H1 (cell line): ENCODE measurements around the gene RPS6KA4. TPM values are rescaled to one million over a fixed set of nuclear protein-coding genes. Genes with fewer than 3 reads are reported as not detected.

ENCODE experiments used
- CTCF ChIA-PET: fragments of 300-600 bp; sonication (Branson Sonifier 250); formaldehyde crosslinking; loops from one replicate; lab custom pipeline; 2021; ENCODE audit not compliant: partially characterized antibody; lab: Charles Lee
- POLR2A ChIA-PET: fragments of 300-600 bp; sonication (Branson Sonifier 250); formaldehyde crosslinking; loops from one replicate; lab custom pipeline; 2021; ENCODE audit warnings: inconsistent platforms; ENCODE audit not compliant: partially characterized antibody; lab: Charles Lee
- DNase-seq, 2 experiments: peaks; one replicate each; pipeline versions ENCODE4 v3.0.0 to v3.0.0-alpha.2; 2010 to 2022; ENCODE audit warnings: low spot score in 2 of 2, low read depth in 1 of 2, mixed read lengths in 1 of 2
- FAIRE-seq: peaks from 2 replicates; lab custom pipeline; 2011; peaks lifted over from hg19 to GRCh38; lab: Jason Lieb, UNC
- H2AFZ ChIP-seq: 2 replicates; pipeline ENCODE4 v1.8.1; 2012; ENCODE audit warnings: low read length, inconsistent platforms
- H2AK5ac ChIP-seq: 2 replicates; pipeline ENCODE4 v1.6.1; 2013; ENCODE audit warnings: low read depth, low read length
- H2BK120ac ChIP-seq: replicated peaks from 2 replicates; pipeline ENCODE3; 2013; ENCODE audit warnings: low read depth, low read length, inconsistent platforms
- H2BK12ac ChIP-seq: 2 replicates; pipeline ENCODE4 v1.6.1; 2013; ENCODE audit warnings: low read depth, low read length
- H2BK15ac ChIP-seq: 2 replicates; pipeline ENCODE4 v1.6.1; 2013; ENCODE audit warnings: low read length
- H2BK20ac ChIP-seq: 2 replicates; pipeline ENCODE4 v1.6.1; 2013; ENCODE audit warnings: low read length
- H2BK5ac ChIP-seq: 2 replicates; pipeline ENCODE4 v1.6.1; 2013; ENCODE audit warnings: low read depth, low read length
- H3K14ac ChIP-seq: 2 replicates; pipeline ENCODE4 v1.6.1; 2013; ENCODE audit warnings: inconsistent platforms; ENCODE audit not compliant: insufficient read length
- H3K18ac ChIP-seq: 2 replicates; pipeline ENCODE4 v1.6.1; 2013; ENCODE audit warnings: low read length; ENCODE audit errors: extremely low read depth
- H3K23ac ChIP-seq: 2 replicates; pipeline ENCODE4 v1.6.1; 2013; ENCODE audit warnings: inconsistent platforms; ENCODE audit not compliant: insufficient read length
- H3K23me2 ChIP-seq: 2 replicates; pipeline ENCODE4 v1.6.1; 2013; ENCODE audit warnings: low read depth, low read length
- H3K27ac ChIP-seq: 2 replicates; pipeline ENCODE4 v1.6.1; 2011; ENCODE audit warnings: low read depth, low read length, inconsistent platforms
- H3K27me3 ChIP-seq, 4 experiments: replicated peaks in 1 of 4; 1 replicate in 1 of 4; 2 replicates in 3 of 4; pipeline versions ENCODE4 v1.6.1 to v1.8.1; 2011 to 2013; ENCODE audit warnings: low read length in 3 of 4, mild to moderate bottlenecking in 3 of 4, inconsistent platforms in 2 of 4, mixed read lengths in 2 of 4, moderate library complexity in 1 of 4; ENCODE audit not compliant: control insufficient read depth in 3 of 4, insufficient read depth in 3 of 4; ENCODE audit errors: extremely low read depth in 1 of 4
- H3K36me3 ChIP-seq, 4 experiments: 2 replicates each; pipeline versions ENCODE4 v1.6.1 to v1.8.1; 2011 to 2013; ENCODE audit warnings: mild to moderate bottlenecking in 4 of 4, low read length in 3 of 4, moderate library complexity in 2 of 4, control low read depth in 1 of 4, inconsistent platforms in 1 of 4; ENCODE audit not compliant: insufficient read depth in 4 of 4, control insufficient read depth in 2 of 4
- H3K4ac ChIP-seq: replicated peaks from 2 replicates; pipeline ENCODE3; 2013; ENCODE audit warnings: low read length, low read depth, mixed read lengths, inconsistent platforms; ENCODE audit not compliant: insufficient read length
- H3K4me1 ChIP-seq, 4 experiments: replicated peaks in 1 of 4; 1 replicate in 1 of 4; 2 replicates in 3 of 4; pipeline versions ENCODE4 v1.6.1 to v1.8.1; 2011 to 2013; ENCODE audit warnings: low read length in 3 of 4, inconsistent platforms in 2 of 4, mixed read lengths in 1 of 4; ENCODE audit not compliant: insufficient read depth in 4 of 4, control insufficient read depth in 3 of 4
- H3K4me2 ChIP-seq, 2 experiments: 2 replicates each; pipeline versions ENCODE4 v1.6.1 to v1.8.1; 2011 to 2013; ENCODE audit warnings: low read depth in 2 of 2, low read length in 2 of 2, control low read depth in 1 of 2, inconsistent platforms in 1 of 2, mild to moderate bottlenecking in 1 of 2; ENCODE audit not compliant: insufficient read depth in 1 of 2
- H3K4me3 ChIP-seq, 4 experiments: fragments of 200-600, 300-600 bp in 1 of 4; sonication (generic), shearing (Covaris generic), sonication (Bioruptor Twin) in 1 of 4; 2 replicates each; pipeline versions ENCODE4 v1.5.1 to v1.8.1; 2011 to 2016; ENCODE audit warnings: low read length in 4 of 4, low read depth in 3 of 4, control low read depth in 2 of 4, inconsistent platforms in 2 of 4, mild to moderate bottlenecking in 2 of 4, mixed read lengths in 1 of 4, moderate library complexity in 1 of 4; ENCODE audit not compliant: insufficient read depth in 2 of 4; ENCODE audit errors: extremely low read depth in 1 of 4
- H3K56ac ChIP-seq: replicated peaks from 2 replicates; pipeline ENCODE3; 2013; ENCODE audit warnings: low read depth, mild to moderate bottlenecking, mixed read lengths, low read length, inconsistent platforms; ENCODE audit not compliant: insufficient read length
- H3K79me1 ChIP-seq: 2 replicates; pipeline ENCODE4 v1.6.1; 2013; ENCODE audit warnings: low read depth, low read length, control low read depth
- H3K79me2 ChIP-seq, 2 experiments: 2 replicates each; pipeline versions ENCODE4 v1.6.1 to v1.8.1; 2012 to 2013; ENCODE audit warnings: low read length in 2 of 2, mild to moderate bottlenecking in 2 of 2, inconsistent platforms in 1 of 2; ENCODE audit not compliant: insufficient read depth in 2 of 2, control insufficient read depth in 1 of 2
- H3K9ac ChIP-seq, 4 experiments: replicated peaks in 1 of 4; 1 replicate in 1 of 4; 2 replicates in 3 of 4; pipeline versions ENCODE4 v1.6.1 to v1.8.1; 2011 to 2013; ENCODE audit warnings: low read depth in 3 of 4, low read length in 3 of 4, control low read depth in 2 of 4, mild to moderate bottlenecking in 2 of 4, moderate library complexity in 2 of 4, inconsistent platforms in 1 of 4; ENCODE audit errors: extremely low read depth in 1 of 4
- H3K9me3 ChIP-seq, 2 experiments: 2 replicates each; pipeline versions ENCODE4 v1.6.1 to v1.8.1; 2012 to 2013; ENCODE audit warnings: mild to moderate bottlenecking in 2 of 2, moderate library complexity in 2 of 2, control low read depth in 1 of 2, inconsistent platforms in 1 of 2, low read depth in 1 of 2, low read length in 1 of 2, mixed read lengths in 1 of 2; ENCODE audit not compliant: insufficient read depth in 2 of 2
- H4K20me1 ChIP-seq, 2 experiments: replicated peaks in 1 of 2; 2 replicates each; pipeline versions ENCODE3 to v1.8.1; 2011 to 2013; ENCODE audit warnings: inconsistent platforms in 2 of 2, low read length in 2 of 2, mild to moderate bottlenecking in 1 of 2; ENCODE audit not compliant: insufficient read depth in 2 of 2, control insufficient read depth in 1 of 2
- H4K5ac ChIP-seq: 2 replicates; pipeline ENCODE4 v1.6.1; 2013; ENCODE audit warnings: low read length, low read depth, mixed read lengths, inconsistent platforms; ENCODE audit not compliant: insufficient read length
- H4K8ac ChIP-seq: 2 replicates; pipeline ENCODE4 v1.8.0; 2013; ENCODE audit warnings: mild to moderate bottlenecking, moderate library complexity, low read length, inconsistent platforms; ENCODE audit not compliant: insufficient read depth; ENCODE audit errors: extremely low read depth
- H4K91ac ChIP-seq: replicated peaks from 2 replicates; pipeline ENCODE3; 2013; ENCODE audit warnings: low read length, mixed read lengths, inconsistent platforms; ENCODE audit not compliant: insufficient read length
- ATF3 ChIP-seq: IDR thresholded peaks from 2 replicates; pipeline ENCODE4 v1.6.1; 2011; ENCODE audit warnings: low read depth, mild to moderate bottlenecking, low read length; ENCODE audit not compliant: insufficient read depth
- BCL11A ChIP-seq, 2 experiments: IDR thresholded peaks; one replicate each; pipeline ENCODE4 v1.6.1; 2011; ENCODE audit warnings: low read depth in 2 of 2, low read length in 2 of 2, mild to moderate bottlenecking in 2 of 2
- CBX8 ChIP-seq: fragments of 300-800, 300-1000 bp; sonication (generic); IDR thresholded peaks from 2 replicates; pipeline ENCODE4 v1.7.1; 2016; ENCODE audit warnings: low read depth, low read length, borderline replicate concordance
- CHD1 ChIP-seq: IDR thresholded peaks from 2 replicates; pipeline ENCODE4 v1.6.1; 2012; ENCODE audit warnings: low read depth, low read length, improper control_type of control experiment
- EGR1 ChIP-seq: IDR thresholded peaks from 2 replicates; pipeline ENCODE4 v1.6.1; 2011; ENCODE audit warnings: low read depth, low read length, borderline replicate concordance
- GABPA ChIP-seq: IDR thresholded peaks from 2 replicates; pipeline ENCODE4 v1.6.1; 2011; ENCODE audit warnings: mild to moderate bottlenecking, low read length, moderate library complexity, borderline replicate concordance; ENCODE audit not compliant: insufficient read depth
- KDM1A ChIP-seq: fragments of 200-600, 300-600 bp; sonication (generic); IDR thresholded peaks from 2 replicates; pipeline ENCODE4 v1.7.1; 2016; ENCODE audit warnings: mild to moderate bottlenecking, low read length, borderline replicate concordance
- POLR2A ChIP-seq, 2 experiments: IDR thresholded peaks; 1 replicate in 1 of 2; 2 replicates in 1 of 2; pipeline ENCODE4 v1.6.1; 2011; ENCODE audit warnings: low read depth in 2 of 2, low read length in 2 of 2, mild to moderate bottlenecking in 2 of 2; ENCODE audit errors: control extremely low read depth in 1 of 2
- POLR2AphosphoS5 ChIP-seq: IDR thresholded peaks from 2 replicates; pipeline ENCODE4 v1.6.1; 2011; ENCODE audit warnings: low read depth, low read length
- SIN3A ChIP-seq, 2 experiments: IDR thresholded peaks in 1 of 2; conservative IDR thresholded peaks in 1 of 2; 2 replicates each; pipeline ENCODE4 v1.6.1; 2011 to 2012; ENCODE audit warnings: low read length in 2 of 2, improper control_type of control experiment in 1 of 2, low read depth in 1 of 2, mild to moderate bottlenecking in 1 of 2
- SP1 ChIP-seq: IDR thresholded peaks from 2 replicates; pipeline ENCODE4 v1.6.1; 2011; ENCODE audit warnings: low read depth, low read length
- SRF ChIP-seq: IDR thresholded peaks from 2 replicates; pipeline ENCODE4 v1.6.1; 2011; ENCODE audit warnings: mild to moderate bottlenecking, low read depth, low read length, moderate library complexity
- TEAD4 ChIP-seq: IDR thresholded peaks from 2 replicates; pipeline ENCODE4 v1.6.1; 2012; ENCODE audit warnings: low read depth, low read length, inconsistent platforms, mixed read lengths
- YY1 ChIP-seq: IDR thresholded peaks from 2 replicates; pipeline ENCODE4 v1.6.1; 2011; ENCODE audit warnings: low read depth, mild to moderate bottlenecking, low read length
- WGBS, 2 experiments: shearing (Covaris generic) in 1 of 2; methylation state at CpG; one replicate each; pipeline versions ENCODE4 v1.1.6 to v1.1.7; 2013 to 2015; ENCODE audit warnings: low lambda C conversion rate in 2 of 2, mixed read lengths in 2 of 2, inconsistent platforms in 1 of 2, low coverage in 1 of 2, missing lambda C conversion rate in 1 of 2; ENCODE audit not compliant: insufficient replicate concordance in 2 of 2, insufficient coverage in 1 of 2, insufficient read length in 1 of 2; ENCODE audit errors: extremely low coverage in 1 of 2, missing lambda C conversion rate in 1 of 2; 5-methylcytosine and 5-hydroxymethylcytosine counted together
- polyA plus RNA-seq, 7 experiments: library from polyadenylated mRNA; depleted of rRNA in 3 of 7; stranded (reverse) in 5 of 7; unstranded in 2 of 7; fragments of >200 nt in 5 of 7; fragments of 200-250 nt in 2 of 7; gene quantifications; 1 replicate in 5 of 7; 2 replicates in 1 of 7; 4 replicates in 1 of 7; pipeline versions ENCODE4 v1.2.1 to v1.2.3, GENCODE V29; 2011 to 2013; ENCODE audit warnings: missing spikeins in 2 of 7, mixed read lengths in 2 of 7
- total RNA-seq: library from RNA; stranded (reverse); fragmentation: NEBNext Ultra II Directional; extraction: Animal tissue kit (Norgen Biotek cat#: 25700); gene quantifications from 2 replicates; pipeline ENCODE4 v1.2.1, GENCODE V29; 2021

The RPS6KA4 gene
- total and polyA plus RNA-seq, 2 of the 8 experiments (the other 6 are each of a cell fraction or from before 2014, with no cell fraction given) = 8.2 to 12.6 TPM

- ChIA-PET CTCF (interaction anchor here (0.6 to 8.3 kb wide), 7 partner anchors 9 to 1509 kb away, joined by 3 to 80 read pairs (median 5); no protein-coding TSS in a partner anchor), POLR2A (interaction anchor here (2.9 kb wide), 1 partner anchor 12 kb away, joined by 14 read pairs; the partner anchor contains the start of gene RPS6KA4)
- WGBS, 2 experiments = 80% methylated on average over 9 of the region's 22 CpGs; no CpG with 5 or more reads in 1 of the 2 experiments
- H2AK5ac ChIP-seq = no peak overlapping the region
- no peak overlapping the region for H4K91ac ChIP-seq
- H4K5ac ChIP-seq = no peak overlapping the region
- no peak overlapping the region for H3K9ac ChIP-seq
- H3K27me3 ChIP-seq = no peaks in the 10 kb centered on the region
- H3K79me2 ChIP-seq = no peaks in the 10 kb centered on the region
- no peaks in the 10 kb centered on the region; the same call in 1 of the 2 replicates for H3K23me2 ChIP-seq
- no peak overlapping the region for H3K18ac ChIP-seq
- DNase-seq (no peak), FAIRE-seq (no peak)
- H2BK15ac ChIP-seq = no peak overlapping the region
- no peak overlapping the region for H3K4ac ChIP-seq
- no peaks in the 10 kb centered on the region for H4K20me1 ChIP-seq
- no peak overlapping the region for H3K27ac ChIP-seq
- no peak overlapping the region for H3K4me2 ChIP-seq
- H3K36me3 ChIP-seq = peaks cover 0 to 14% (median 0%) of the 10 kb centered on the region in 4 experiments; a peak in 3 of 8 replicates
- H2BK5ac ChIP-seq = no peak overlapping the region
- H3K4me1 ChIP-seq = peaks cover 0 to 5% (median 2%) of the 10 kb centered on the region in 4 experiments; a peak in 4 of 7 replicates
- H3K79me1 ChIP-seq = no peaks in the 10 kb centered on the region
- no peak overlapping the region for H2BK120ac ChIP-seq
- no peak overlapping the region for H3K4me3 ChIP-seq
- peak overlapping the region; percentile 51; the same call in 1 of the 2 replicates for H4K8ac ChIP-seq
- no peak overlapping the region for H3K14ac ChIP-seq
- H2BK12ac ChIP-seq = no peak overlapping the region
- no peak overlapping the region for H2BK20ac ChIP-seq
- H3K9me3 ChIP-seq = no peaks in the 10 kb centered on the region
- no peak overlapping the region for H3K23ac ChIP-seq
- no peak overlapping the region for H2AFZ ChIP-seq
- H3K56ac ChIP-seq = no peak overlapping the region
- TF ChIP-seq KDM1A (no peak), BCL11A (IDR thresholded peaks at IDR 0.05; ENCODE audit: low read depth in 2 of 2, low read length in 2 of 2) (no peak), CBX8 (no peak), ATF3 (no peak), POLR2A (IDR thresholded peaks at IDR 0.05; ENCODE audit: control extremely low read depth in 1 of 2, low read depth in 2 of 2, low read length in 2 of 2) (no peak), YY1 (no peak), SIN3A (conservative IDR thresholded peaks at IDR 0.05 in 1 of 2, IDR thresholded peaks at IDR 0.05 in 1 of 2; ENCODE audit: low read depth in 1 of 2, low read length in 2 of 2) (no peak), CHD1 (no peak), GABPA (no peak), TEAD4 (no peak), SRF (no peak), EGR1 (no peak), SP1 (no peak), POLR2AphosphoS5 (no peak)
Observed at GRCh38 chr11:64371201-64371600, 12.2 kb downstream of the RPS6KA4 start.
